SU-DHL-6 (cell line): ENCODE measurements around the gene ST6GALNAC3.

ENCODE experiments used
- CTCF ChIP-seq: fragments of 200-600 bp; sonication (generic); IDR thresholded peaks from one replicate; pipeline ENCODE4 v1.5.1; 2017; ENCODE audit warnings: antibody characterized with exemption, mild to moderate bottlenecking, low read length, moderate library complexity; ENCODE audit not compliant: insufficient read depth, poor library complexity, severe bottlenecking
- EZH2phosphoT487 ChIP-seq: fragments of 200-600 bp; sonication (generic), shearing (Covaris generic); conservative IDR thresholded peaks from 2 replicates; pipeline ENCODE4 v1.6.1; 2018; ENCODE audit warnings: mild to moderate bottlenecking, antibody characterized with exemption, low read length, moderate library complexity, mixed read lengths

GRCh38 chr1:76444773-76445172 is 370.2 kb downstream of the ST6GALNAC3 start:
- TF ChIP-seq CTCF (no peak), EZH2phosphoT487 (no peak)
